ENCODE measurements around the gene IL12RB1.
A peak's percentile ranks its signal among the peaks of the same experiment; 100 is the strongest.
"Not testable (repeated sequence)": the region's sequence is repeated elsewhere in the genome, so short reads cannot be mapped to it uniquely, and the experiment has no call there.

The IL12RB1 gene

GRCh38 chr19:18059297-18059696 is 27.4 kb downstream of the IL12RB1 start:
- no peak for DNase-seq
- in situ Hi-C loops (cut with HindIII; ENCODE audit: low pct_ligation_motif_present, low pct_unique_long_range_greater_than_20kb, low sequenced_read_pairs) = no loop called here

GRCh38 chr19:18058208-18059009 is 28.3 kb downstream of the IL12RB1 start:
- in situ Hi-C loops (cut with HindIII; ENCODE audit: low pct_ligation_motif_present, low pct_unique_long_range_greater_than_20kb, low sequenced_read_pairs) = no loop called here
- DNase-seq = peak; percentile 68

- in situ Hi-C loops (cut with HindIII; ENCODE audit: low pct_ligation_motif_present, low pct_unique_long_range_greater_than_20kb, low sequenced_read_pairs) = no loop called here
- no peak for DNase-seq
Observed at GRCh38 chr19:18057557-18057956, 29.2 kb downstream of the IL12RB1 start.

- DNase-seq = no peak
- in situ Hi-C loops (cut with HindIII; ENCODE audit: low pct_ligation_motif_present, low pct_unique_long_range_greater_than_20kb, low sequenced_read_pairs) = no loop called here
Observed at GRCh38 chr19:18055967-18056366, 30.8 kb downstream of the IL12RB1 start.

- in situ Hi-C loops (cut with HindIII; ENCODE audit: low pct_ligation_motif_present, low pct_unique_long_range_greater_than_20kb, low sequenced_read_pairs) = no loop called here
- DNase-seq = no peak
Observed at GRCh38 chr19:18053576-18054219, 33.0 kb downstream of the IL12RB1 start.

- DNase-seq = no peak
- in situ Hi-C loops (cut with HindIII; ENCODE audit: low pct_ligation_motif_present, low pct_unique_long_range_greater_than_20kb, low sequenced_read_pairs) = no loop called here
Observed at GRCh38 chr19:18051887-18052286, 34.8 kb downstream of the IL12RB1 start.

GRCh38 chr19:18049385-18049784 is 37.3 kb downstream of the IL12RB1 start:
- in situ Hi-C loops (cut with HindIII; ENCODE audit: low pct_ligation_motif_present, low pct_unique_long_range_greater_than_20kb, low sequenced_read_pairs) = no loop called here
- DNase-seq = no peak

GRCh38 chr19:18046059-18046718 is 40.5 kb downstream of the IL12RB1 start:
- in situ Hi-C loops (cut with HindIII; ENCODE audit: low pct_ligation_motif_present, low pct_unique_long_range_greater_than_20kb, low sequenced_read_pairs) = no loop called here
- peak; percentile 40 for DNase-seq

GRCh38 chr19:18045307-18046050 is 41.3 kb downstream of the IL12RB1 start:
- in situ Hi-C loops (cut with HindIII; ENCODE audit: low pct_ligation_motif_present, low pct_unique_long_range_greater_than_20kb, low sequenced_read_pairs) = no loop called here
- no peak for DNase-seq

GRCh38 chr19:18044825-18045304 is 41.9 kb downstream of the IL12RB1 start:
- in situ Hi-C loops (cut with HindIII; ENCODE audit: low pct_ligation_motif_present, low pct_unique_long_range_greater_than_20kb, low sequenced_read_pairs) = no loop called here

GRCh38 chr19:18043676-18044075 is 43.1 kb downstream of the IL12RB1 start:
- DNase-seq = no peak
- in situ Hi-C loops (cut with HindIII; ENCODE audit: low pct_ligation_motif_present, low pct_unique_long_range_greater_than_20kb, low sequenced_read_pairs) = no loop called here

More at GRCh38 chr19:18044825-18045304, 41.9 kb downstream of the IL12RB1 start:
- peak; percentile 46 for DNase-seq

- in situ Hi-C loops (cut with HindIII; ENCODE audit: low pct_ligation_motif_present, low pct_unique_long_range_greater_than_20kb, low sequenced_read_pairs) = no loop called here
- no peak for DNase-seq
Observed at GRCh38 chr19:18041054-18041453, 45.7 kb downstream of the IL12RB1 start.

GRCh38 chr19:18032102-18032501 is 54.6 kb downstream of the IL12RB1 start:
- DNase-seq; in situ Hi-C loops (cut with HindIII; ENCODE audit: low pct_ligation_motif_present, low pct_unique_long_range_greater_than_20kb, low sequenced_read_pairs): not testable (repeated sequence)

- in situ Hi-C loops (cut with HindIII; ENCODE audit: low pct_ligation_motif_present, low pct_unique_long_range_greater_than_20kb, low sequenced_read_pairs); DNase-seq: not testable (repeated sequence)
Observed at GRCh38 chr19:18031401-18031800, 55.3 kb downstream of the IL12RB1 start.

- in situ Hi-C loops (cut with HindIII; ENCODE audit: low pct_ligation_motif_present, low pct_unique_long_range_greater_than_20kb, low sequenced_read_pairs) = no loop called here
- no peak for DNase-seq
Observed at GRCh38 chr19:18029617-18030338, 57.0 kb downstream of the IL12RB1 start.

- in situ Hi-C loops (cut with HindIII; ENCODE audit: low pct_ligation_motif_present, low pct_unique_long_range_greater_than_20kb, low sequenced_read_pairs) = no loop called here
- DNase-seq = no peak
Observed at GRCh38 chr19:18027151-18027550, 59.6 kb downstream of the IL12RB1 start.

- no peak for DNase-seq
- in situ Hi-C loops (cut with HindIII; ENCODE audit: low pct_ligation_motif_present, low pct_unique_long_range_greater_than_20kb, low sequenced_read_pairs) = no loop called here
Observed at GRCh38 chr19:18023622-18024251, 63.0 kb downstream of the IL12RB1 start.

All from ACHN (cell line).